ENCODE measurements around the gene TRAM2.

DNA sequence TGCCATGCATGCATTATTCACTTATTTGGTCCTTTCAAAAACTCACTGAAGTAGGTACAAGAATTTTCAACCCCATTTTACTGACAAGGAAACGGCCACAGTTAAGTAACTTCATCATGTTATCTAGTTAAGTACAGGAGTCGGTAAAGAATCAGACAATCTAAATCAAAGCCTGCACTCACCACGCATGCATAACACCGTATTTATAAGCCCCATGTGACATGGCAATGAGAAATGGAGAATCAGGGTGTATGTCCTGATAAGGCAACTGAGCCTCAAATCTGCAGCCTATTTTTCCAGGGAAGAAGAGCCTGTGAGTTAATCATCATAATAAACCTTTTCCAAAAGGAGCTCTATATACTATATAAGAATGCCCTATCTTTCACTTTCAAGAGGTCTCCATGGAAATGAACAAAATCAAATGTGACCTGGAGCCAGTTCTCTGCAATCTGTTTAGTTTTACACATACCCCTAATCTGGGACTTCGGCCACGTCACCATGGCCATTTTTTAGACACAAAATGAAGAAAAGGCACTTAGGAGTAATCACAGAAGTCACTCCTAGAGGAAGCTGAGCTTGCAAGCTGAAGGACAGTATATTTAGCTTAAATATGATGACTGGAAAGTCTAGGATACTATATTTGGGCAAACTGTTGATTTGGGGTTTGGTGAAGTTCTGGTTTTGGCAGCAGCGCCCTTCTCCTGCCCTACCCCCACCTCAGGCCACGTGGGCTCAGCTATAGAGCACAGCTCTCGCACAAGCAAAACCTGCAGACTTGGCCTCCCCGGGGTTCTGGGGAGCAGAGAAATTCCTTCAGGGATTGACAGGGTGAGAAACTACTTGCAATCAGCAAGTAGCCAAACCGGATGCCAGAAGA, 19.2 kb downstream of the TRAM2 start:
- TF ChIP-seq, protein P1, sequence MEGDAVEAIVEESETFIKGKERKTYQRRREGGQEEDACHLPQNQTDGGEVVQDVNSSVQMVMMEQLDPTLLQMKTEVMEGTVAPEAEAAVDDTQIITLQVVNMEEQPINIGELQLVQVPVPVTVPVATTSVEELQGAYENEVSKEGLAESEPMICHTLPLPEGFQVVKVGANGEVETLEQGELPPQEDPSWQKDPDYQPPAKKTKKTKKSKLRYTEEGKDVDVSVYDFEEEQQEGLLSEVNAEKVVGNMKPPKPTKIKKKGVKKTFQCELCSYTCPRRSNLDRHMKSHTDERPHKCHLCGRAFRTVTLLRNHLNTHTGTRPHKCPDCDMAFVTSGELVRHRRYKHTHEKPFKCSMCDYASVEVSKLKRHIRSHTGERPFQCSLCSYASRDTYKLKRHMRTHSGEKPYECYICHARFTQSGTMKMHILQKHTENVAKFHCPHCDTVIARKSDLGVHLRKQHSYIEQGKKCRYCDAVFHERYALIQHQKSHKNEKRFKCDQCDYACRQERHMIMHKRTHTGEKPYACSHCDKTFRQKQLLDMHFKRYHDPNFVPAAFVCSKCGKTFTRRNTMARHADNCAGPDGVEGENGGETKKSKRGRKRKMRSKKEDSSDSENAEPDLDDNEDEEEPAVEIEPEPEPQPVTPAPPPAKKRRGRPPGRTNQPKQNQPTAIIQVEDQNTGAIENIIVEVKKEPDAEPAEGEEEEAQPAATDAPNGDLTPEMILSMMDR (IDR thresholded peaks at IDR 0.05), result no peak
- TF ChIP-seq POLR2A (IDR thresholded peaks at IDR 0.05), result no peak

Measured in adrenal gland (tissue), 5 donors.